ENCODE measurements around the gene MFNG. TPM values are rescaled to one million over a fixed set of nuclear protein-coding genes. Genes with fewer than 3 reads are reported as not detected.

Gene MFNG
- total RNA-seq, 1 experiment from 2014 or later: not detected

- DNase-seq (ENCODE audit: low read depth): no peak
Measured at GRCh38 chr22:37427135-37427710, 59.0 kb downstream of the MFNG start, which contains the start of gene ELFN2. Gene ELFN2 (minus strand): TSS chr22:37427479. CDS start chr22:37375534, 51,945 bp downstream.

DNA sequence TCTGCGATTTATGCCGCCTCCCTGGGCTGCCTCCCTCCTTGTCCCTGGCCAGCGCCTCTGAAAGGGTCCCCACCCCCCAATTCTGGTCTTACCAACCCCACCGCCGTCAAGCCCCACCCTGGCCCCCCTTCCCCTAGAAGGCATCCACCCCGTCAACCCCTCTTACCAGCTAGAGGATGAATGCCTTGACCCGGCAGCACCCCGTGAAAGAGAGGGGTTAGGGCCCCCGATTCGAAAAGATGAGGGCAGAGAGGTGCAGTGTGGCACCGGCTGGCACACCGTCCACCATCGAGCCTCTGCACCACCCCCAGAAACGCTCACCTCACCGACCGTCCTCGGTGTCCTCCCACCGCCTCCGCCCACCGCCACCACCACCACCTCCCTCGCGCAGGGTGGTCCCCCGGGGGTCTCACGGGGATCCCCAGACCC lies 59.5 kb downstream of the MFNG start:
- DNase-seq (ENCODE audit: low read depth): no peak

DNA sequence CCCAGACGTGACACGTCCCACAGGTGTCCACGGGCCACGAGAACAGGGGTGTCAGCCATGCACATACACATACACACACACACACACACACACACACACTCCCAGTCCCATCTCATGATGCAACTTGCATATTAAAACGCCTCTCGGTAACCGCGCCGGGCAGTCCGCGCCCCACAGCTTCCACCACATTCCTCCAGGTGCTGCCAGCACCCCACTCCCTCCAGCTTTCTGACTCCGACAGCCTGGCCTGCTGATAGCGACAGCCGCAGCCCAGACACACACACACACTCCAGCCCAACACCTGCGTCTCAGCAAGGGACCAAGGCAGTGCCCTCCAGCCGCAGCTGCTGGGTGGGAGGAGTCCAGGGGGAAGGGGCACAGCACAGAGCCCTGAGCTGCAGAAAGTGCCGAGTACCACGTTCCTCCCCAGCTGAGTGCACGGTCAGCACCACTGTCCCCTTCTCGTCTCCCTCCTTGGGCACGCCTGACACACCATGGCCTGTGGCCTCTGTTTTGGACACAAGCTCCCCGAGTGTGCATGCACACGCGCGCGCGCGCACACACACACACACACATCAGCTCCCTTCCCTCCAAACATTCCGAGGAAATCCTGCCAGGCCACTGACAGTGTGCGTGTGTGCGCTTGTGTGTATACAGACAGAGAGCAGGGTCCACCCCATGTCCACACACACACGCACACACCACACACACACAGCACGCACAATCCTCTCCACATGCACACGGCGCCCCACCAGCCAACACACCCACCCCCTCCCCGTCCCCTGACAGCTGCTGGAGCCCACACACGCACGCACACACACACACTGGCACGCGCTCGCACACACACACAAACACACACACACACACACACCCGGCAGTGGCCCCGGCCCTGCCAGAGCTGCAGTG lies 60.1 kb downstream of the MFNG start:
- DNase-seq (ENCODE audit: low read depth): no peak

GRCh38 chr22:37425369-37425768 lies 60.8 kb downstream of the MFNG start:
- no peak for DNase-seq (ENCODE audit: low read depth)

GRCh38 chr22:37423283-37423682 lies 62.9 kb downstream of the MFNG start:
- DNase-seq (ENCODE audit: low read depth): no peak

GRCh38 chr22:37421468-37421877 lies 64.7 kb downstream of the MFNG start:
- no peak for DNase-seq (ENCODE audit: low read depth)

DNA sequence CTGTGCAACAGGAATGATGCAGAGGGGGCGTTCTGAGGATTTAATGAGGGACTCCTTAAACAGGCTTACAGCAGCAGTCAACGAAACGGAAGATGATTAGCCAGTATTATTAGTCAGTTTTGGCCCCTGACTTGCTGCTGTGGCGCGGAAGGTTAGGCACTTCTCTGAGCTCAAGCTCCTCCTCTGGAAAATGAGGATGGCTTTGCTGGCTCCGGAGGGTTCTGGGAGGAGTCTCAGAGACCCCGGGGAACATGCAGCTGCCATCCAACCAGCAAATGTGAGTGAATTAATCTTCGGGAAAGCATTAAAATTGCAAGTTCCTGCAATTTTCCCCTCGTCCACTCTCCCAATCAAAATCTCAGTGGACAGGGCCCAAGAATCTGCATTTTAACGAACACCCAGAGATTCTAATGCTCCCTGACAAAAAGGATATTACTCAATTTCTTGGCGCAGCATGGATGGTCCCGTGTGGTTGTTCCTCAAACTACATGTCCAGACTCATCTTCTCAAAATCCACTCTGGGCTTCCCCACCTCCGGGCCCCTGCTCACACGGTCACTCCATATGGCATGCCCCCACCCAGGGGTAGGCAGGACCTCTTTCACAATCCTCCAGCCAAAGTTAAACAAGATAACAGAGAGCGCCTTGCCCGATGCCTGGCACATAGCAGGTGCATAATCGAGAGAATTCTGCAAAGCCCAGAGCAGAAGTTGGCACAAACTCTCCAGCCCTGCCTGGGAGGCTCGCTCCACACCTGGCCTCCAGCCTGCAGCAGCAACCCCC lies 65.3 kb downstream of the MFNG start:
- no peak for DNase-seq (ENCODE audit: low read depth)

- DNase-seq (ENCODE audit: low read depth): no peak
Measured at GRCh38 chr22:37419969-37420685, 66.1 kb downstream of the MFNG start.

DNA sequence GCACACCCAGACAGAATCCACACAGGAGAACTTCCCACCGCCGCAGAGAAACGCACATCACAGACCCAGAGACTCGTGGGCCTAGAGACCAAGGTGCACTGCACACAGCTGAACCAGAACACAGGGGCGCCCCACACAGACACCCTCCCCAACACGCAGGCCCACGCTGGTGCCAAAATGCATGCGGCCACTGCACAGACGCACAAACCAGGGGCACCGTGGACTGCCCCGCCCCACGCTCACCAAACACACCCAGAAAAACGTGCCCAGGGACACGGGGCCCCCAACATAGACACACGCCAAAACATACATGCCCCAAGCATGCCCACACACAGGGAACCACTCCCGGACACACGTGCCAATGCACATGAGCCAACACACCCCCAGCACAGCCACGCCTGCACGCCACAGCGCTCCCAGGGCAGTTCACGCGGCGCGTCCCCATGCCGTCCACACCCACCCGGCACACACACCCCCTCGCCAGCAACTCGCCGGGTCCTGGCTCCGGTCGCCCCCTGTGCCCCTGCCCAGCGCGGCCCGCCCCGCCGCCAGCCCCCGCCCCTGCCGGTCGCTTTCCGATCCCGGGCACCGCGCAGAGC lies 66.7 kb downstream of the MFNG start:
- no peak for DNase-seq (ENCODE audit: low read depth)

Other genes with a start within 250 kb of the MFNG start
- 162 and 246 TPM in 2 replicates for gene RAC2, start 242.1 kb downstream of the MFNG start, total RNA-seq (2014; rRNA removed; shearing (Covaris generic))
- 0.33 and 2.6 TPM in 2 replicates for gene CYTH4, start 203.9 kb downstream of the MFNG start, total RNA-seq (2014; rRNA removed; shearing (Covaris generic))
- 5.7 and 7.0 TPM in 2 replicates for gene ELFN2, start 58.9 kb downstream of the MFNG start, total RNA-seq (2014; rRNA removed; shearing (Covaris generic))
- 22.4 and 25.4 TPM in 2 replicates for gene CARD10, start 33.0 kb upstream of the MFNG start, total RNA-seq (2014; rRNA removed; shearing (Covaris generic))
- 67.3 and 95.3 TPM in 2 replicates for gene CDC42EP1, start 74.1 kb upstream of the MFNG start, total RNA-seq (2014; rRNA removed; shearing (Covaris generic))
- not detected in 2 replicates for gene LGALS2, start 93.7 kb upstream of the MFNG start, total RNA-seq (2014; rRNA removed; shearing (Covaris generic))
- gene GGA1, start 122.5 kb upstream of the MFNG start, total RNA-seq (2014; rRNA removed; shearing (Covaris generic)): 34.0 and 35.1 TPM in 2 replicates
- 7.8 and 14.2 TPM in 2 replicates for gene SH3BP1, start 153.3 kb upstream of the MFNG start, total RNA-seq (2014; rRNA removed; shearing (Covaris generic))
- gene PDXP, start 172.3 kb upstream of the MFNG start, total RNA-seq (2014; rRNA removed; shearing (Covaris generic)): 44.5 and 52.0 TPM in 2 replicates
- gene LGALS1, start 189.3 kb upstream of the MFNG start, total RNA-seq (2014; rRNA removed; shearing (Covaris generic)): 3,838 and 5,466 TPM in 2 replicates
- 35.4 and 42.3 TPM in 2 replicates for gene NOL12, start 200.0 kb upstream of the MFNG start, total RNA-seq (2014; rRNA removed; shearing (Covaris generic))
- 32.3 and 33.3 TPM in 2 replicates for gene TRIOBP, start 210.7 kb upstream of the MFNG start, total RNA-seq (2014; rRNA removed; shearing (Covaris generic))

All from HT1080 (cell line).